NCI-H82 treated with DMSO at 0.1 percent for 48 hours (cell line): ENCODE results near the gene PKD2L2.
"Not testable (repeated sequence)": the region's sequence is repeated elsewhere in the genome, so short reads cannot be mapped to it uniquely, and the experiment has no call there.

ENCODE experiments used
- DNase-seq: peaks from one replicate; lab custom pipeline; 2025; ENCODE audit not compliant: unreplicated experiment; lab: John Stamatoyannopoulos, UW

PKD2L2 gene

GRCh38 chr5:137888863-137889759 lies at the start of gene PKD2L2:
TSS of gene PKD2L2 (plus strand) at chr5:137889457. CDS start at chr5:137889492, 35 bp downstream.
- no peak for DNase-seq

GRCh38 chr5:137842296-137842695 lies 47.0 kb upstream of the PKD2L2 start:
- no peak for DNase-seq

GRCh38 chr5:137843676-137844299 lies 45.5 kb upstream of the PKD2L2 start:
- DNase-seq, result peak; percentile 75

- DNase-seq, result peak; percentile 27
Observed at GRCh38 chr5:137845472-137845871, 43.8 kb upstream of the PKD2L2 start.

GRCh38 chr5:137847687-137848086 lies 41.6 kb upstream of the PKD2L2 start:
- DNase-seq, result no peak

GRCh38 chr5:137853165-137853564 lies 36.1 kb upstream of the PKD2L2 start:
- DNase-seq, result not testable (repeated sequence)

- peak; percentile 21 for DNase-seq
Observed at GRCh38 chr5:137856201-137856600, 33.1 kb upstream of the PKD2L2 start.

GRCh38 chr5:137856916-137857862 lies 32.1 kb upstream of the PKD2L2 start:
- no peak for DNase-seq

GRCh38 chr5:137858223-137858916 lies 30.9 kb upstream of the PKD2L2 start:
- DNase-seq, result no peak

- no peak for DNase-seq
Observed at GRCh38 chr5:137858954-137859353, 30.3 kb upstream of the PKD2L2 start.

- DNase-seq, result no peak
Observed at GRCh38 chr5:137862251-137862650, 27.0 kb upstream of the PKD2L2 start.

- not testable (repeated sequence) for DNase-seq
Observed at GRCh38 chr5:137863653-137864052, 25.6 kb upstream of the PKD2L2 start.

GRCh38 chr5:137866541-137867388 lies 22.5 kb upstream of the PKD2L2 start:
- DNase-seq, result no peak

GRCh38 chr5:137867664-137868063 lies 21.6 kb upstream of the PKD2L2 start, which contains the start of gene MYOT:
TSS of gene MYOT (plus strand) at chr5:137867860. CDS start at chr5:137870652, 2,792 bp downstream.
- peak; percentile 41 for DNase-seq

GRCh38 chr5:137870647-137871339 lies 18.5 kb upstream of the PKD2L2 start:
- DNase-seq, result no peak

- DNase-seq, result no peak
Observed at GRCh38 chr5:137871571-137871970, 17.7 kb upstream of the PKD2L2 start.

- DNase-seq, result peak; percentile 21
Observed at GRCh38 chr5:137872466-137872865, 16.8 kb upstream of the PKD2L2 start.

GRCh38 chr5:137876101-137876500 lies 13.2 kb upstream of the PKD2L2 start:
- no peak for DNase-seq

- DNase-seq, result no peak
Observed at GRCh38 chr5:137880313-137880712, 8.9 kb upstream of the PKD2L2 start.
